AG09319 (cell line): ENCODE results near the gene SP3.

Experiments
- DNase-seq: peaks from one replicate; pipeline ENCODE4 v3.0.0-alpha.2; 2010; ENCODE audit warnings: low read depth; ENCODE audit errors: extremely low read depth
- TF ChIP-seq, protein P1 (sequence below): IDR thresholded peaks from 2 replicates; pipeline ENCODE4 v1.5.1; 2011; ENCODE audit warnings: low read depth, mild to moderate bottlenecking, inconsistent platforms, low read length, moderate library complexity

SP3 gene

GRCh38 chr2:173965372-173966025 lies at the start of gene SP3:
SP3 (minus strand) TSS chr2:173965373; CDS start chr2:173965171, 202 bp downstream.
- TF ChIP-seq, protein P1, sequence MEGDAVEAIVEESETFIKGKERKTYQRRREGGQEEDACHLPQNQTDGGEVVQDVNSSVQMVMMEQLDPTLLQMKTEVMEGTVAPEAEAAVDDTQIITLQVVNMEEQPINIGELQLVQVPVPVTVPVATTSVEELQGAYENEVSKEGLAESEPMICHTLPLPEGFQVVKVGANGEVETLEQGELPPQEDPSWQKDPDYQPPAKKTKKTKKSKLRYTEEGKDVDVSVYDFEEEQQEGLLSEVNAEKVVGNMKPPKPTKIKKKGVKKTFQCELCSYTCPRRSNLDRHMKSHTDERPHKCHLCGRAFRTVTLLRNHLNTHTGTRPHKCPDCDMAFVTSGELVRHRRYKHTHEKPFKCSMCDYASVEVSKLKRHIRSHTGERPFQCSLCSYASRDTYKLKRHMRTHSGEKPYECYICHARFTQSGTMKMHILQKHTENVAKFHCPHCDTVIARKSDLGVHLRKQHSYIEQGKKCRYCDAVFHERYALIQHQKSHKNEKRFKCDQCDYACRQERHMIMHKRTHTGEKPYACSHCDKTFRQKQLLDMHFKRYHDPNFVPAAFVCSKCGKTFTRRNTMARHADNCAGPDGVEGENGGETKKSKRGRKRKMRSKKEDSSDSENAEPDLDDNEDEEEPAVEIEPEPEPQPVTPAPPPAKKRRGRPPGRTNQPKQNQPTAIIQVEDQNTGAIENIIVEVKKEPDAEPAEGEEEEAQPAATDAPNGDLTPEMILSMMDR, result no peak

GRCh38 chr2:174014699-174015070 lies 49.5 kb upstream of the SP3 start:
- no peak for DNase-seq
- TF ChIP-seq, protein P1, result no peak

More at GRCh38 chr2:173965372-173966025, at the start of gene SP3:
- DNase-seq, result peak; percentile 96

- no peak for DNase-seq
- TF ChIP-seq, protein P1, result no peak
Measured at GRCh38 chr2:174014011-174014698, 49.0 kb upstream of the SP3 start.

DNA sequence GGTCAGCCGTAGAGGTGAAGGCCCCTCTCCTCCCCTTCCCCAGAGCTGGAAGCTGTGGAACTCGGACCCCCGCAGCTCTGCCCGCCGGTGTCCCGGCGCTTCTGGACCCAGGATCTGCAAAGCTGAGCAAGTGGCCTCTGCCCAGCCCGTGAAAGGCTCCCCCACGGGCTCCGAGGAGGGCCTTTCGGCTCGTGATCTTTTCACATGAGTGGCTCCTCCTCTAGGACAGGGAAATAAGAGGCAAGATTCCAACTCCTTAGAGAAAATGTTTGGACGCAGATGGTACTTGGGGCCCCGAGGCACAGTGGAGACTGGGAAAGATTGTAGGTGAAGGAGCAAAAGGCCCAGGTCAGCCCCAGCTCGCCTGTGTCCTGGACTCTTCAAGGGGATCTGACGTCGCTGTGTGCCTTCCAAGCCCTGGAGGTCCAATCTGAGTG lies 48.2 kb upstream of the SP3 start:
- TF ChIP-seq, protein P1, result no peak
- no peak for DNase-seq

- no peak for DNase-seq
- TF ChIP-seq, protein P1, result no peak
Measured at GRCh38 chr2:174012347-174013314, 47.5 kb upstream of the SP3 start.

DNA sequence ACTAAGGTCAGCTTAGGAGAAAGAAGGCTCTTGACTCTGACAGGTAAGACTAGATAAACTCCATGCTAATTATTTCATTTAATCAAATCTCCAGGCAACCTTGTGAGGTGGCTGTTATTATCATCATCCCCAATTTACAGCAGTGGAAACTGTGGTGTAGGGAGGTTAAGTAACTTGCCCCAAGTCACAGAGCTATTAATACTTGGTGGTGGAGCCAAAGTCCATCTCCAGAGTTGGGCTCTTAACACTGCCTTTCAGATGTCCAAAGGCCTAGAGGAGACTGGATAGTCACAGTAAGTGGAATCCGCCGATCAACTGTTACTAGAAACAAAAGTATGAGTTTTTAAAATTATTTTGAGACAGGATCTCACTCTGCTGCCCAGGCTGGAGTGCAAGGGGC lies 46.6 kb upstream of the SP3 start:
- no peak for DNase-seq
- TF ChIP-seq, protein P1, result no peak
